Upper lobe of left lung (tissue), 4 donors: ENCODE data around the gene F13A1.

Source experiments
- POLR2A ChIP-seq, 4 donors: fragments of 450-650 bp; IDR thresholded peaks; one replicate each; pipeline ENCODE4 v1.5.1; 2016 to 2017; ENCODE audit warnings: antibody characterized with exemption in 4 of 4, mild to moderate bottlenecking in 2 of 4
- TF ChIP-seq, protein P1 (sequence below), 6 experiments: fragments of 450-650 bp in 4 of 6; fragments of 200-600 bp in 2 of 6; sonication (generic) in 2 of 6; IDR thresholded peaks; one replicate each; pipeline ENCODE4 v1.5.1; 2016 to 2019; ENCODE audit warnings: antibody characterized with exemption in 6 of 6

DNA sequence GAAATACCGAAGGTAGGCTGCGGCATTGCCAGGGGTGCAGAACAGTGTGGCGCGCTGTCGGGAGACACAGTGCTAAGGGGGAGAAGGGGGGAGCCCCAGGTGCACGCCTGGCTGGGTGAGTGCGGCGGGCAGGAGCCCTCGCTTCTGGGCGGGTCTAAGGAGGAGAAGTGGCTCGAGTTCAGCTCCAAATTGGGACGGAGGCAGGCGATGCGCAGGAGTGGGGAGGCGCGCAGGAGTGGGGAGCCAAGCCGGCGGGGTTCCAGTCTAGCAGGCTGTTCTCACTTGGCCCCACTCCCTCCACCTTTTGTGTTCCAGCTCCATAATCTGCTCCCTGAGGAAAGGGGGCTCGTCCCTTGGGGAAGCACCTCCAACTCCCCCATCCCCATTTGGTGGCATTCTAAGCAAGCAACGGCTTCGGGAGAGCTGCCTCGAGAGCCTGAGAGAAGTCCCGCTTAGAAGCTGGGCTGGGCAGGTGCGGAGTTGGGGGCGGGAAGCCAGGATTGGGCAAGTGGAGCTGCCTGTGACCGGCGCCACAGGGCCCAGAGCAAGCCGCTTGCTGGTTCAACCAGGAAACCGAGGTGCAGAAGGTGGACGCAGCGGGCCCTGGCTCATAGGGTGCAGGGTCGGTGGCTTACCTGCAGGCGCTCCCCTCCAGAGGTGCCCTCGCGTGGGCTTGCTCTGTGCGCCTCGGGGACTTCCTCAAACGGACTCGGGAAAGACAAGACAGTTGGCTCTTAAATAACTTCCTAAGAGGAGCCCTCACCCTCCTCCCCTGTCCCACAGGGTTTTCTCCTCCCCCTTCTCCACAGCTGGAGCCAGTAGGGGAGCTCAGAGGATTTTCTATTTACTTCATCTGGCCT lies at the start of gene F13A1:
- TF ChIP-seq POLR2A (IDR thresholded peaks at IDR 0.05): no peak
- TF ChIP-seq, protein P1, sequence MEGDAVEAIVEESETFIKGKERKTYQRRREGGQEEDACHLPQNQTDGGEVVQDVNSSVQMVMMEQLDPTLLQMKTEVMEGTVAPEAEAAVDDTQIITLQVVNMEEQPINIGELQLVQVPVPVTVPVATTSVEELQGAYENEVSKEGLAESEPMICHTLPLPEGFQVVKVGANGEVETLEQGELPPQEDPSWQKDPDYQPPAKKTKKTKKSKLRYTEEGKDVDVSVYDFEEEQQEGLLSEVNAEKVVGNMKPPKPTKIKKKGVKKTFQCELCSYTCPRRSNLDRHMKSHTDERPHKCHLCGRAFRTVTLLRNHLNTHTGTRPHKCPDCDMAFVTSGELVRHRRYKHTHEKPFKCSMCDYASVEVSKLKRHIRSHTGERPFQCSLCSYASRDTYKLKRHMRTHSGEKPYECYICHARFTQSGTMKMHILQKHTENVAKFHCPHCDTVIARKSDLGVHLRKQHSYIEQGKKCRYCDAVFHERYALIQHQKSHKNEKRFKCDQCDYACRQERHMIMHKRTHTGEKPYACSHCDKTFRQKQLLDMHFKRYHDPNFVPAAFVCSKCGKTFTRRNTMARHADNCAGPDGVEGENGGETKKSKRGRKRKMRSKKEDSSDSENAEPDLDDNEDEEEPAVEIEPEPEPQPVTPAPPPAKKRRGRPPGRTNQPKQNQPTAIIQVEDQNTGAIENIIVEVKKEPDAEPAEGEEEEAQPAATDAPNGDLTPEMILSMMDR (IDR thresholded peaks at IDR 0.05): no peak
